ENCODE measurements around the gene CDC37L1.

Gene CDC37L1

GRCh38 chr9:4667681-4668080, 11.7 kb upstream of the CDC37L1 start:
- DNase-seq (ENCODE audit: extremely low read depth in 1 of 2, low read depth in 1 of 2), result no peak

DNA sequence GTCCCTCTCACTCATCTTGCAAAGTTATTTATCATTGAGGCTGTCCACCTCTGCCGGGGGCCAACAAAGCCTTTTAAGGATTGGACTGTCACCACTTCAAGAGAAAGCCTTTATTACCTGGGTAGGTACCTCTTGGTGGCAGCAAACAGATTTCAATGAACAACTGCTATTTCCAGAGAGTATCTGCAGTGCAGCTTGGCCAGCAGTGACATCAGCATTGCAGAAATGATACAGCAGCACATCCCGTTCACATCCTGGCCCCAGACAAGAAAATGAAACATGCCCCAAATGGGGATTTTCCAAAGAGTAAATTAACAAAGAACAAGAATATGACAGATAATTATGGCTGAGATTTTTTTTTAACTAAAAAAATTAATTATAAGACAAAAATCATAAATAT, 10.8 kb upstream of the CDC37L1 start:
- DNase-seq (ENCODE audit: extremely low read depth in 1 of 2, low read depth in 1 of 2), result no peak

DNA sequence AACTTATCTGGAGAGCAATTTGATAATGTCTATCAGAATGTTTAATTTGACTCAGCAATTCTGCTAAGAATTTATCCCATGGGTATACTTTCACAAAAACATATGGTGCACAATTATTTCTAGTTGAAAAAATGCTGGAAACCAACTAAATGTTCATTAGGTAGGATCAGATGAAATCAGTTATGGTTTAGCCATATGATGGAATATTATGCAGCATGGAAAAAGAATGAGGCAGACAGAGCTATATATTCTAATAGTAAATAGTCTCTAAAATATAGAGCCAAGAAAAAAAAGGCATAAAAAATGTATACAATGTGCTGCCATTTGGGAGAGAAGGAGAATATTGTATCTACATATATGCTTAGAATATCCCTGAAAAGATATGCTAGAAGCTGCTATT, 9.5 kb upstream of the CDC37L1 start:
- no peak for DNase-seq (ENCODE audit: extremely low read depth in 1 of 2, low read depth in 1 of 2)

- DNase-seq (ENCODE audit: extremely low read depth in 1 of 2, low read depth in 1 of 2), result no peak
Measured at GRCh38 chr9:4670591-4670990, 8.8 kb upstream of the CDC37L1 start.

DNA sequence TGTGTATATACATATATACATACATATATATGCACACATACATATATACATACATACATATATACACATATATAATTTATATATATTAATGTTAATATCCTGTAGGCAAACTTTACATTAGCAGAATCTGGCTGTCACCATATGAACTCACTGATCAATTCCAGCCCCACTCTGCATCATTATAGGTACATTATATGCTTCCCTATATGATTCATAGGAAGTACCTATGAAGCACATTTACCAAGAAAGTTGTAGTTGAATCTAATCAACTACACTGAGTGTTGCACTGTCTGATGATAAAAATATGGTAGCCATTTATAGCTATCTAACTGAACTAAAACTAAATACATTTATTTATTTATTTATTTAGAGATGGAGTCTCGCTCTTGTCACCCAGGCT, 7.6 kb upstream of the CDC37L1 start:
- DNase-seq (ENCODE audit: extremely low read depth in 1 of 2, low read depth in 1 of 2), result no peak

- DNase-seq (ENCODE audit: extremely low read depth in 1 of 2, low read depth in 1 of 2), result no peak
Measured at GRCh38 chr9:4674783-4675182, 4.6 kb upstream of the CDC37L1 start.

GRCh38 chr9:4677392-4677791, 2.0 kb upstream of the CDC37L1 start:
- no peak for DNase-seq (ENCODE audit: extremely low read depth in 1 of 2, low read depth in 1 of 2)

GRCh38 chr9:4678679-4679267, 596 bp upstream of the CDC37L1 start:
- no peak for DNase-seq (ENCODE audit: extremely low read depth in 1 of 2, low read depth in 1 of 2)

- DNase-seq (ENCODE audit: extremely low read depth in 1 of 2, low read depth in 1 of 2), result no peak
Measured at GRCh38 chr9:4680173-4680525, 780 bp downstream of the CDC37L1 start.

DNA sequence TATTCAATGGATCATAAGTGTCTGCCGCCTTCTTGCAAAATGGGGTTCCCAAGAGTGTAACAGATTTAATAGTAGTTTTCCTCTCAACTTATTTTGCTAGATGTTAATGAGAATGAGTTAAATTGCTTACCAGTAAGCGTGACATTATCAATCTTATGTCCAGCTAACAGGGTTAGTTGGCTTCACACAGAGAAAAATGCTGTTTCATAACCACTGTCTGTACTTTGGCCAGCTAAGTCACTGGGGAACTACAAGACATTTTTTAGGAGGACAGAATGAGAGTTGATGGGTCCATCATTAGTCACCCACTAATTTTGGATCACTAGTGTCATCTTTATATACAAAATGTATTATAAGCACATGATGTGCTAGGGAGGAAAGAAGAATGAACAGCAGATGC, 1.4 kb downstream of the CDC37L1 start:
- no peak for DNase-seq (ENCODE audit: extremely low read depth in 1 of 2, low read depth in 1 of 2)

- DNase-seq (ENCODE audit: extremely low read depth in 1 of 2, low read depth in 1 of 2), result no peak
Measured at GRCh38 chr9:4684820-4685219, 5.5 kb downstream of the CDC37L1 start.

- DNase-seq (ENCODE audit: extremely low read depth in 1 of 2, low read depth in 1 of 2), result no peak
Measured at GRCh38 chr9:4686112-4686511, 6.7 kb downstream of the CDC37L1 start.

DNA sequence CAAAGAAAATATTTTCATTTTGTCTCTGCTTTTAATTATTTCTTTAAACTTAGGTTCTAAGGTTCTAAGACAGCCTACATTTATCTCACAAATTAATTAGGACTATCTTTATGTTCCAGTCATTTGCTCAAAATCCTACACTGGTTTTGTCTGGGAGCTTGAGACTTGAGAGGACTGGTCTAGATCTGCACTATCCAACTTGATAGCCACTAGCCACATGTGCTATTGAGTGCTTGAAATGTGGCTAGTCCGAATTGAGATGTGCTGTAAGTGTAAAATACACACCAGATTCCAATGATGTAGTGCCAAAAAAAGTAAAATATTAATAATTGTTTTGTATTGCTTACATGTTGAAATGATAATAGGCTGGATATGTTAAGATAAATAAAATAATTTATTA, 7.2 kb downstream of the CDC37L1 start:
- DNase-seq (ENCODE audit: extremely low read depth in 1 of 2, low read depth in 1 of 2), result no peak

DNA sequence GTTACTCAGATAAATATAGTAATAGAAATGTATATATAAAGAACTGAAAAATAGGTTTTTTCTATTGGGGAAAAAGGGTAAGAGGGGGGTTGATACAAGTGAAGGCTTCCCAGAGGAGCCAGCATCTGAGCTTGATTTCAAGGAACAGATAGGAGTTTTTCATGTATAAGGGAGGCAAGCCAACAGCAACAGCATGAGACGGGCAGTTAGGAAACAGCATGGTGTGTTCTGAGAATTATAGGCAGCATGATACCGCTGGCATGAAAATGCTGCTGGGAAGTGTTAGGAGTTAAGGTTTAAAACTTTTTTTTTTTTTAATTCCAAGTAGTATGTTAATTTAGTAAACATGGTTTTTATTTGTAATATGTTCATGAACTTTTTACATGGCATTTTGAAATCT, 9.7 kb downstream of the CDC37L1 start:
- no peak for DNase-seq (ENCODE audit: extremely low read depth in 1 of 2, low read depth in 1 of 2)

DNA sequence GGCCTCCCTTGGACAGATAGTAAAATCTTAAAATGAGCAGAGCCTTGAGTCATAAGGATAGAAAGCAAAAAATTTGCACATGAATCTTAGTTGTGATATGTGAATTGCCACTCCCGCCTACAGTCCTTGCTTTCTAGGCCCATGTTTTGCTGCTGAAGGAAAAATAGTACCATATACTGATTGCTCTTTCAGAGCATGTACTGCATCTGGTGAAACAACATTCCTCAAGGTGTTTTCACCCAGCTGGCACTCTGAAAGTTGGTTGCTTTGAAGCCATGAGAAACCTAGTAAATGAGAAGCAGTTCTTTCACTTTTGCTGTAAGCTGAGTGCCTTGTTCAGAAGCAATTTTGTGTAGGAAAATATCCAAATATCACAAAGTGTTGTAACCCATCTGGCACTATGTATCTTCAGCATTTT, 10.3 kb downstream of the CDC37L1 start:
- DNase-seq (ENCODE audit: extremely low read depth in 1 of 2, low read depth in 1 of 2), result no peak

DNA sequence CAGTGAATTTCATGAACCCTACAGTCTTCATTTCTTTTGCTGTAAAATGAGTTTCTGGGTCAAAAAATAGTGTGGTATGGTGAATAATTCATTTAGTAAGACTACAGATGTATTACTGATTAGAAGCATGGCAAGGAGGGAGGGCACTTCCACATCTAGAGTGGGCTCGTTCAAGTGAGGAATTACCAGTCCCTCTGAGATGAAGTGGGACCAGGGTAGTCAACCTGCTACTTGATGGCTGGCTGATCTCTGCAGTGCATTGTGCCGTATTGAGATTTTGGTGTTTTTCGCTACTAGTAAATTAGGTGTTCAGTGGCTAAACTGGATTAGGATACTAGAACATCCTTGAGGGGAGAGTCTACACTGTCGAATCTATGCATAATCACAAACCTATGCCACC, 10.8 kb downstream of the CDC37L1 start:
- no peak for DNase-seq (ENCODE audit: extremely low read depth in 1 of 2, low read depth in 1 of 2)

- DNase-seq (ENCODE audit: extremely low read depth in 1 of 2, low read depth in 1 of 2), result no peak
Measured at GRCh38 chr9:4691795-4692194, 12.4 kb downstream of the CDC37L1 start.

GRCh38 chr9:4700091-4700490, 20.7 kb downstream of the CDC37L1 start:
- no peak for DNase-seq (ENCODE audit: extremely low read depth in 1 of 2, low read depth in 1 of 2)

DNA sequence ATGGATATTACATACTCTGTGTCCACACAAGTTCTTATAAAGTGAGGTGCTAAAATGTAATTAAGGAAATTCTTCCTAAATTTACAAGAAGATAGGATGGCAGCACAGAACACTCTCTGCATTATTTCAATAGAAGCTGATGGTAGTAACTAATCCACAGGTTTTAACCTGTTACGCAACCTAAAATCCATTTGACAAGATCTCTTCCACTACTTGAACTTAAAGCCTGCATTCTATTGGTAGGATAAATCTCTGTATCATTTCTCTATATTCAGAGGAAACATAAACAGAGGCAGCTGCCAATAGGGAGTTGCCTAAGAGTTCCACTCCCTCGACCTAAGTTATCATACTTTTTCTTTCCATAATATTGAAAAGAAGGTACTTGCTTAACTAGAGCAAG, 21.6 kb downstream of the CDC37L1 start:
- DNase-seq (ENCODE audit: extremely low read depth in 1 of 2, low read depth in 1 of 2), result no peak

- no peak for DNase-seq (ENCODE audit: extremely low read depth in 1 of 2, low read depth in 1 of 2)
Measured at GRCh38 chr9:4701526-4701925, 22.2 kb downstream of the CDC37L1 start.

GRCh38 chr9:4704129-4704528, 24.8 kb downstream of the CDC37L1 start:
- no peak for DNase-seq (ENCODE audit: extremely low read depth in 1 of 2, low read depth in 1 of 2)

DNA sequence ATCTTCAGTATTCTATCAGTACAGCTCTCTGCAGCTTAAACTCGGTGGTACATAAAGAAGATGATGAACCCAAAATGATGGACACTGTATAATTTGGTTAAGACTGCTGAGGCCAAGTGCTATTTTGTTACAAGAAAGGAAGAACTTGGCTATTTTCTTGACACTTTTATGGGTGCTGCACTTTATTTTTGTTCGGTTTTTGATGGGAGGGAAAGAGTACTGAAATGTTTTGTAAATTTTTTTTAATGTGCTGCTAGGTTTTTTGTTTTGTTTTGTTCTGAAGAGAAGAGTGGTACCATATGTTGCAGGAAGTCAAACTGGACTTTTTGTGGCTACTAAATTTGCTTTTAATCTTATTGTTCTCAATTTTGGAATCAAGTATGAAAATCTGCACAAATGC, 26.7 kb downstream of the CDC37L1 start:
- DNase-seq (ENCODE audit: extremely low read depth in 1 of 2, low read depth in 1 of 2), result no peak

DNA sequence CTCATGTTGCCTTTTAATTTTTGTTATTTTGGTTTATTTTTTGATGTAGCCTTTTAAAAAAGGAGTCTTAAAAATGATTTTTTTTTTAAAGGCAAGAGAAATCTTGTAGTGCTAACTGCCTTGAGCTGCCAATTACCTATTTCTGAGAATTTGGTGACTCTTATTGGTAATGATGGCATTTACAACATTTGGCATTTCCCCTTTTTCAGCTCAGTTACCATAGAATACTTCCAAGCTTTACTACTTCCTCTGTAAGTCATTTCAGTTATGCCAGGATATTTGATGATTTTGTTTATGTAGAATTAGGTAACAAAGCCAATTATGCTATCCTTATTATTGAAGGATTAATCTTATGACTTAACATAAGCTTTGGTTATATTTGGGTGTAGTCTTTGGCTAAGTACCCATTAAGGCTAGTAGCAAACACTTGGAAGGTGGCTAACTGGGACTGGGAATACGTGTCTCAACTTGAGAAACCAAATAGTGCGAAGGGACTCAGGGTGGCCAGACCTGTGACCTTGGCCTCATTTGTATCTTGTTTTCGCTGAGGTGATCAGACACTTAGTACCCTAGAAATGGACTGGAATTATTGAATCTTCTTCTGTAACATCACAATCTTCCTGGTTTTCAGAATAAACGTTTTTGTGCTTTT, 27.7 kb downstream of the CDC37L1 start:
- DNase-seq (ENCODE audit: extremely low read depth in 1 of 2, low read depth in 1 of 2), result no peak

Data from activated CD8-positive, alpha-beta memory T cell treated with anti-CD3 and anti-CD28 coated beads for 1 hour (primary cell).